Suprapubic skin (tissue), 3 donors: Measurements from ENCODE around the gene PRKAR2A.

Experiments used
- POLR2A ChIP-seq, 2 donors: fragments of 450-650 bp; IDR thresholded peaks; one replicate each; pipeline ENCODE4 v1.6.1; 2017; ENCODE audit warnings: antibody characterized with exemption in 2 of 2, mild to moderate bottlenecking in 2 of 2, moderate library complexity in 2 of 2
- TF ChIP-seq, protein P1 (sequence below), 2 donors: fragments of 200-600 bp in 1 of 2; fragments of 450-650 bp in 1 of 2; sonication (generic) in 1 of 2; IDR thresholded peaks; one replicate each; pipeline ENCODE4 v1.5.1; 2016 to 2019; ENCODE audit warnings: antibody characterized with exemption in 2 of 2, mild to moderate bottlenecking in 1 of 2, moderate library complexity in 1 of 2

DNA sequence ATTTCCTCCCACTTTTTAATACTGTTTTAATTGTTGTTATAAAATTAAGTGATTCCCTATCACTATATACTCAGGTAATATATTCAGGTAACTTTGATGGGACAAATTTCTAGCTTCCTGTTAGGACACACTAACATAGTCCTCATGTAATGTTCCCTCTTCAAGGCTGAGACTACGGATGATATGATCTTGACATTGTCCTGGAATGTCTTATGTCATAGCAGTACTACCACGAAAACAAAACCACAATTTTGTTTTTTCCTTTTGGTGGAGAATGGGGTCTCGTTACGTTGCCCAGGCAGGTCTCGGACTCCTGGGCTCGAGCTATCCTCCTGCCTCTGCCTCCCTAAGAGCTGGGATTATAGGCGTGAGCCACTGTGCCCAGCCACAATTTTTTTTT, 103.9 kb downstream of the PRKAR2A start:
- TF ChIP-seq POLR2A (IDR thresholded peaks at IDR 0.05) = no peak
- TF ChIP-seq, protein P1, sequence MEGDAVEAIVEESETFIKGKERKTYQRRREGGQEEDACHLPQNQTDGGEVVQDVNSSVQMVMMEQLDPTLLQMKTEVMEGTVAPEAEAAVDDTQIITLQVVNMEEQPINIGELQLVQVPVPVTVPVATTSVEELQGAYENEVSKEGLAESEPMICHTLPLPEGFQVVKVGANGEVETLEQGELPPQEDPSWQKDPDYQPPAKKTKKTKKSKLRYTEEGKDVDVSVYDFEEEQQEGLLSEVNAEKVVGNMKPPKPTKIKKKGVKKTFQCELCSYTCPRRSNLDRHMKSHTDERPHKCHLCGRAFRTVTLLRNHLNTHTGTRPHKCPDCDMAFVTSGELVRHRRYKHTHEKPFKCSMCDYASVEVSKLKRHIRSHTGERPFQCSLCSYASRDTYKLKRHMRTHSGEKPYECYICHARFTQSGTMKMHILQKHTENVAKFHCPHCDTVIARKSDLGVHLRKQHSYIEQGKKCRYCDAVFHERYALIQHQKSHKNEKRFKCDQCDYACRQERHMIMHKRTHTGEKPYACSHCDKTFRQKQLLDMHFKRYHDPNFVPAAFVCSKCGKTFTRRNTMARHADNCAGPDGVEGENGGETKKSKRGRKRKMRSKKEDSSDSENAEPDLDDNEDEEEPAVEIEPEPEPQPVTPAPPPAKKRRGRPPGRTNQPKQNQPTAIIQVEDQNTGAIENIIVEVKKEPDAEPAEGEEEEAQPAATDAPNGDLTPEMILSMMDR (IDR thresholded peaks at IDR 0.05) = no peak
